HepG2 (cell line): Measurements from ENCODE around the gene TMEM240. TPM values are rescaled to one million over a fixed set of nuclear protein-coding genes. Genes with fewer than 3 reads are reported as not detected.

Source experiments
- ATAC-seq: fragments of 200-7000 bp; cut with Tn5 transposase; 3 replicates; pipeline ENCODE4 v1.9.1; 2020; ENCODE audit warnings: mild to moderate bottlenecking, moderate library complexity
- BruUV-seq: library from RNA; stranded (reverse); fragments of 400-500 nt; replicated peaks from 2 replicates; lab custom pipeline; 2021; lab: Mats Ljungman, UMichigan
- CTCF ChIA-PET: fragments of 300-600 bp; formaldehyde crosslinking; extraction: SDS; loops from one replicate; lab custom pipeline; 2021; ENCODE audit warnings: low total read pairs, inconsistent platforms, low intra/inter-chr PET ratio; lab: Yijun Ruan, JAX
- POLR2A ChIA-PET: fragments of 350-600 bp; sonication (Branson Sonifier 250); formaldehyde crosslinking; loops from one replicate; lab custom pipeline; 2020; ENCODE audit warnings: antibody characterized with exemption, inconsistent platforms; lab: Yijun Ruan, JAX
- DNase-seq: peaks from one replicate; pipeline ENCODE4 v3.0.0-alpha.2; 2015; ENCODE audit warnings: low spot score
- FAIRE-seq: peaks from 3 replicates; lab custom pipeline; 2011; peaks lifted over from hg19 to GRCh38; lab: Jason Lieb, UNC
- H2AFZ ChIP-seq: one replicate; pipeline ENCODE4 v1.6.1; 2011; ENCODE audit warnings: low read length, inconsistent platforms
- H3K27ac ChIP-seq: fragments of 300-600 bp; 3 replicates; pipeline ENCODE4 v1.8.0; 2011; ENCODE audit warnings: mixed run types, mild to moderate bottlenecking, mixed read lengths, low read length, inconsistent platforms; ENCODE audit not compliant: insufficient read depth; ENCODE audit errors: extremely low read length
- H3K27me3 ChIP-seq, 2 experiments: fragments of 200-600 bp in 1 of 2; 2 replicates in 1 of 2; 3 replicates in 1 of 2; pipeline versions ENCODE4 v1.6.0 to v1.8.0; 2011; ENCODE audit warnings: low read length in 2 of 2, mild to moderate bottlenecking in 2 of 2, moderate library complexity in 2 of 2, inconsistent platforms in 1 of 2; ENCODE audit not compliant: insufficient read depth in 2 of 2, control insufficient read depth in 1 of 2
- H3K36me3 ChIP-seq, 2 experiments: fragments of 200-600 bp in 1 of 2; replicated peaks in 1 of 2; 2 replicates in 1 of 2; 3 replicates in 1 of 2; pipeline versions ENCODE4 v1.5.1 to v1.8.0; 2011; ENCODE audit warnings: low read length in 2 of 2, inconsistent platforms in 1 of 2; ENCODE audit not compliant: insufficient read depth in 2 of 2, control insufficient read depth in 1 of 2
- H3K4me1 ChIP-seq: 2 replicates; pipeline ENCODE4 v1.5.1; 2012; ENCODE audit warnings: low read length, inconsistent platforms; ENCODE audit not compliant: insufficient read depth
- H3K4me2 ChIP-seq: 2 replicates; pipeline ENCODE4 v1.6.0; 2011; ENCODE audit warnings: low read depth, low read length, inconsistent platforms
- H3K4me3 ChIP-seq, 3 experiments: fragments of 200-600 bp in 1 of 3; sonication (generic), shearing (Covaris generic) in 1 of 3; replicated peaks in 1 of 3; 2 replicates each; pipeline ENCODE4 v1.5.1; 2011 to 2016; ENCODE audit warnings: low read length in 3 of 3, inconsistent platforms in 2 of 3, low read depth in 2 of 3, mild to moderate bottlenecking in 2 of 3, control low read depth in 1 of 3, mixed read lengths in 1 of 3; ENCODE audit not compliant: insufficient read depth in 1 of 3
- H3K79me2 ChIP-seq: one replicate; pipeline ENCODE4 v1.6.1; 2011; ENCODE audit warnings: low read length, inconsistent platforms; ENCODE audit not compliant: insufficient read depth
- H3K9ac ChIP-seq: 2 replicates; pipeline ENCODE4 v1.6.0; 2011; ENCODE audit warnings: mild to moderate bottlenecking, low read depth, low read length, inconsistent platforms; ENCODE audit not compliant: insufficient read depth
- H3K9me3 ChIP-seq: 2 replicates; pipeline ENCODE4 v1.5.1; 2012; ENCODE audit warnings: mild to moderate bottlenecking, low read length
- H4K20me1 ChIP-seq: 2 replicates; pipeline ENCODE4 v1.6.0; 2011; ENCODE audit warnings: inconsistent platforms, mild to moderate bottlenecking, low read length, moderate library complexity; ENCODE audit not compliant: insufficient read depth
- ARID3A ChIP-seq: IDR thresholded peaks from 2 replicates; pipeline ENCODE4 v1.6.1; 2012; ENCODE audit warnings: low read depth, low read length, improper control_type of control experiment
- BCL6 ChIP-seq: IDR thresholded peaks from 2 replicates; pipeline ENCODE4 v1.6.1; 2016; ENCODE audit warnings: missing genetic modification reagents, missing compliant biosample characterization
- ELK4 ChIP-seq: sonication (generic); formaldehyde crosslinking; IDR thresholded peaks from 2 replicates; pipeline ENCODE4 v1.9.0; 2021; ENCODE audit warnings: missing genetic modification reagents, borderline replicate concordance
- HOMEZ ChIP-seq: IDR thresholded peaks from 2 replicates; pipeline ENCODE4 v1.6.1; 2016; ENCODE audit warnings: low read depth
- MAFF ChIP-seq: IDR thresholded peaks from 2 replicates; pipeline ENCODE4 v1.6.1; 2011; ENCODE audit warnings: low read depth, low read length, improper control_type of control experiment
- TEAD3 ChIP-seq: optimal IDR thresholded peaks from 2 replicates; pipeline ENCODE3; 2016; ENCODE audit warnings: borderline replicate concordance
- YEATS4 ChIP-seq: sonication (generic); formaldehyde crosslinking; IDR thresholded peaks from 2 replicates; pipeline ENCODE4 v1.4.0; 2020; ENCODE audit warnings: missing genetic modification reagents, borderline replicate concordance
- ZNF318 ChIP-seq: sonication (generic); formaldehyde crosslinking; IDR thresholded peaks from 2 replicates; pipeline ENCODE4 v1.4.0; 2020; ENCODE audit warnings: mild to moderate bottlenecking, missing genetic modification reagents
- ZNF331 ChIP-seq: sonication (generic); formaldehyde crosslinking; IDR thresholded peaks from 2 replicates; pipeline ENCODE4 v1.4.0; 2020; ENCODE audit warnings: missing genetic modification reagents
- ZNF749 ChIP-seq: sonication (generic); formaldehyde crosslinking; IDR thresholded peaks from 2 replicates; pipeline ENCODE4 v1.8.0; 2022; ENCODE audit warnings: mild to moderate bottlenecking, missing genetic modification reagents, moderate library complexity, borderline replicate concordance
- ZNF841 ChIP-seq: sonication (generic); formaldehyde crosslinking; IDR thresholded peaks from 2 replicates; pipeline ENCODE4 v1.8.1; 2023; ENCODE audit warnings: missing genetic modification reagents, borderline replicate concordance
- WGBS: methylation state at CpG from one replicate; pipeline ENCODE4 v1.1.6; 2017; ENCODE audit warnings: low lambda C conversion rate; 5-methylcytosine and 5-hydroxymethylcytosine counted together
- in situ Hi-C: cut with HindIII; loops from 2 replicates; pipeline ENCODE4 v1.10.0; 2017; ENCODE audit warnings: low pct_unique_long_range_greater_than_20kb; ENCODE audit not compliant: extremely low pct_ligation_motif_present
- intact Hi-C: fragments of 100-400 bp; cut with micrococcal nuclease; formaldehyde crosslinking; loops from one replicate; pipeline ENCODE4 v1.10.0; 2022; ENCODE audit not compliant: unreplicated experiment
- polyA plus RNA-seq, 8 experiments: library from polyadenylated mRNA; depleted of rRNA in 3 of 8; stranded (reverse) in 7 of 8; unstranded in 1 of 8; fragments of >200 nt; fragmentation: Illumina TruSeq in 4 of 8; extraction: Trizol in 4 of 8; gene quantifications; 2 replicates each; pipeline versions ENCODE4 v1.2.1 to v1.2.3, GENCODE V29; 2011 to 2016; ENCODE audit warnings: low read depth in 4 of 8, missing spikeins in 1 of 8, mixed read lengths in 1 of 8; ENCODE audit not compliant: insufficient read depth in 1 of 8
- total RNA-seq, 5 experiments: library from RNA; depleted of rRNA; stranded (reverse); fragments of >200 nt; fragmentation: Illumina TruSeq; extraction: Trizol; gene quantifications; 2 replicates each; pipeline ENCODE4 v1.2.3, GENCODE V29; 2016; ENCODE audit warnings: low read depth in 1 of 5

Gene TMEM240
- total and polyA plus RNA-seq, 2 of the 13 experiments (the other 11 are each of a cell fraction or from before 2014, with no cell fraction given) = 0.17 TPM; not detected in 1

GRCh38 chr1:1550087-1550486, 9.7 kb upstream of the TMEM240 start:
- WGBS = 92% methylated on average over 7 of the region's 7 CpGs
- H4K20me1 ChIP-seq = no peaks in the 10 kb centered on the region
- no peak for ATAC-seq
- no peaks in the 10 kb centered on the region for H3K27me3 ChIP-seq
- no peak overlapping the region for H3K9ac ChIP-seq
- no TSS peak for BruUV-seq
- H3K4me3 ChIP-seq = no peak overlapping the region
- CTCF ChIA-PET = no interaction called here
- no peak for TF ChIP-seq ELK4 (CRISPR knock-in tag)
- no peak for TF ChIP-seq TEAD3
- no peak for TF ChIP-seq ARID3A
- no peak for TF ChIP-seq BCL6 (CRISPR knock-in tag)
- no peak for TF ChIP-seq ZNF841 (CRISPR knock-in tag)
- TF ChIP-seq ZNF331 (CRISPR knock-in tag) = no peak
- TF ChIP-seq YEATS4 = no peak
- no peak for TF ChIP-seq MAFF
- TF ChIP-seq ZNF749 (CRISPR knock-in tag) = no peak
- no peak for TF ChIP-seq HOMEZ (CRISPR knock-in tag)
- no peak for TF ChIP-seq ZNF318
- TF ChIP-seq, all 625 proteins: peak for 0
- intact Hi-C loops (no loop called here), in situ Hi-C loops (no loop called here)
- Histone ChIP-seq H3K9me3 (no peaks in the 10 kb centered on the region), H3K4me2 (no peak overlapping the region), H3K27ac (no peak overlapping the region), H3K79me2 (no peaks in the 10 kb centered on the region), H2AFZ (no peak overlapping the region), H3K36me3 (peaks cover 0 to 1% of the 10 kb centered on the region in 2 experiments; a peak in 2 of 5 replicates), H3K4me1 (0 out of 2 replicates have a peak, but pooled peaks cover 3% of the 10 kb centered on the region)
- DNase-seq = no peak
- POLR2A ChIA-PET = no interaction called here
- no peak for FAIRE-seq
